Occipital lobe (tissue), 2 donors: ENCODE data around the gene SPINDOC. TPM values are rescaled to one million over a fixed set of nuclear protein-coding genes. Genes with fewer than 3 reads are reported as not detected.

Source experiments
- small RNA-seq: library from RNA; depleted of rRNA; stranded (forward); fragments of <200 nt; gene quantifications from one replicate; pipeline ENCODE3, GENCODE V24; 2014
- total RNA-seq: library from RNA; depleted of rRNA; stranded (reverse); fragments of >200 nt; gene quantifications from one replicate; pipeline ENCODE4 v1.2.3, GENCODE V29; 2014

SPINDOC gene
- total RNA-seq, 1 donor from 2014 or later: 12.2 TPM

Small RNA genes lying within 50 kb of the gene (small RNA-seq; reads per million reads assigned to genes)
- gene AP006289.1: not detected
- gene RN7SL596P: not detected

Other genes starting within 250 kb of the SPINDOC start
- 4.7 TPM for gene PLAAT3, start 199.0 kb upstream of the SPINDOC start, total RNA-seq
- 26.0 TPM for gene ATL3, start 142.1 kb upstream of the SPINDOC start, total RNA-seq
- 207 TPM for gene RTN3, start 132.0 kb upstream of the SPINDOC start, total RNA-seq
- 90.3 TPM for gene ZFTA, start 44.7 kb upstream of the SPINDOC start, total RNA-seq
- gene MARK2, start 25.7 kb downstream of the SPINDOC start, total RNA-seq: 10.8 TPM
- 9.5 TPM for gene RCOR2, start 103.7 kb downstream of the SPINDOC start, total RNA-seq
- 9.8 TPM for gene NAA40, start 125.5 kb downstream of the SPINDOC start, total RNA-seq
- gene COX8A, start 161.2 kb downstream of the SPINDOC start, total RNA-seq: 190 TPM
- 25.3 TPM for gene OTUB1, start 173.0 kb downstream of the SPINDOC start, total RNA-seq
- gene FLRT1, start 222.5 kb downstream of the SPINDOC start, total RNA-seq: 5.0 TPM